Astrocyte of the cerebellum (primary cell): ENCODE measurements around the gene LRSAM1.

Experiments used
- DNase-seq: peaks from one replicate; pipeline ENCODE4 v3.0.0-alpha.2; 2011; ENCODE audit warnings: low read depth
- H3K4me3 ChIP-seq: 2 replicates; pipeline ENCODE4 v1.5.1; 2011; ENCODE audit warnings: mild to moderate bottlenecking, low read depth, low read length, moderate library complexity
- in situ Hi-C: cut with HindIII; loops from 2 replicates; pipeline ENCODE4 v1.10.0; 2017; ENCODE audit warnings: low sequenced_read_pairs
- TF ChIP-seq, protein P1 (sequence below): IDR thresholded peaks from 2 replicates; pipeline ENCODE4 v1.5.1; 2012; ENCODE audit warnings: low read length, low read depth, moderate library complexity, mild to moderate bottlenecking; ENCODE audit errors: missing control alignments

LRSAM1 gene

GRCh38 chr9:127507751-127508648 lies 56.7 kb downstream of the LRSAM1 start:
- no peak overlapping the region for H3K4me3 ChIP-seq
- no peak for DNase-seq
- TF ChIP-seq, protein P1, sequence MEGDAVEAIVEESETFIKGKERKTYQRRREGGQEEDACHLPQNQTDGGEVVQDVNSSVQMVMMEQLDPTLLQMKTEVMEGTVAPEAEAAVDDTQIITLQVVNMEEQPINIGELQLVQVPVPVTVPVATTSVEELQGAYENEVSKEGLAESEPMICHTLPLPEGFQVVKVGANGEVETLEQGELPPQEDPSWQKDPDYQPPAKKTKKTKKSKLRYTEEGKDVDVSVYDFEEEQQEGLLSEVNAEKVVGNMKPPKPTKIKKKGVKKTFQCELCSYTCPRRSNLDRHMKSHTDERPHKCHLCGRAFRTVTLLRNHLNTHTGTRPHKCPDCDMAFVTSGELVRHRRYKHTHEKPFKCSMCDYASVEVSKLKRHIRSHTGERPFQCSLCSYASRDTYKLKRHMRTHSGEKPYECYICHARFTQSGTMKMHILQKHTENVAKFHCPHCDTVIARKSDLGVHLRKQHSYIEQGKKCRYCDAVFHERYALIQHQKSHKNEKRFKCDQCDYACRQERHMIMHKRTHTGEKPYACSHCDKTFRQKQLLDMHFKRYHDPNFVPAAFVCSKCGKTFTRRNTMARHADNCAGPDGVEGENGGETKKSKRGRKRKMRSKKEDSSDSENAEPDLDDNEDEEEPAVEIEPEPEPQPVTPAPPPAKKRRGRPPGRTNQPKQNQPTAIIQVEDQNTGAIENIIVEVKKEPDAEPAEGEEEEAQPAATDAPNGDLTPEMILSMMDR: no peak
- in situ Hi-C loops: no loop called here

GRCh38 chr9:127508901-127509260 lies 57.6 kb downstream of the LRSAM1 start:
- no peak for DNase-seq
- in situ Hi-C loops: no loop called here
- TF ChIP-seq, protein P1: no peak
- no peak overlapping the region for H3K4me3 ChIP-seq

- in situ Hi-C loops: no loop called here
- no peak for DNase-seq
- TF ChIP-seq, protein P1: no peak
Measured at GRCh38 chr9:127509261-127509954, 58.1 kb downstream of the LRSAM1 start.

DNA sequence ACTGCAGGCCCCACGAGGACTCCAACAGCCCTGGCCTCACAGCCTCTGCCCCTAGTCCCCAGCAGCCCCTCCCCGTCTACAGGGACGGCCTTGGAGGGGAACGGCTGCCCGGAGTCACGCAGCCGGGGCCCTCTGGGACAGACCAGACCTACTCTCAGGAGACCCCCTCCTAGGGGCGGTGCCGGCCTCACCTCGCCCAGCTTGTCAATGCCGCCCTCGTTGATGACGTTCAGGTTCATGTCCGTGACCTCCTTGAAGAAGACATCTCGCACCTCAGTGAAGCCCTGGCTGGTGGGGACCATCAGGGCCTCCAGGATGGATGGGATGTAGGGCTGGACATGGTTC lies 58.6 kb downstream of the LRSAM1 start:
- in situ Hi-C loops: no loop called here
- no peak for DNase-seq
- no peak overlapping the region for H3K4me3 ChIP-seq
- TF ChIP-seq, protein P1: no peak

More at GRCh38 chr9:127509261-127509954, 58.1 kb downstream of the LRSAM1 start:
- no peak overlapping the region for H3K4me3 ChIP-seq

- TF ChIP-seq, protein P1: no peak
- in situ Hi-C loops: no loop called here
- DNase-seq: no peak
- H3K4me3 ChIP-seq: no peak overlapping the region
Measured at GRCh38 chr9:127514468-127514867, 63.2 kb downstream of the LRSAM1 start.

DNA sequence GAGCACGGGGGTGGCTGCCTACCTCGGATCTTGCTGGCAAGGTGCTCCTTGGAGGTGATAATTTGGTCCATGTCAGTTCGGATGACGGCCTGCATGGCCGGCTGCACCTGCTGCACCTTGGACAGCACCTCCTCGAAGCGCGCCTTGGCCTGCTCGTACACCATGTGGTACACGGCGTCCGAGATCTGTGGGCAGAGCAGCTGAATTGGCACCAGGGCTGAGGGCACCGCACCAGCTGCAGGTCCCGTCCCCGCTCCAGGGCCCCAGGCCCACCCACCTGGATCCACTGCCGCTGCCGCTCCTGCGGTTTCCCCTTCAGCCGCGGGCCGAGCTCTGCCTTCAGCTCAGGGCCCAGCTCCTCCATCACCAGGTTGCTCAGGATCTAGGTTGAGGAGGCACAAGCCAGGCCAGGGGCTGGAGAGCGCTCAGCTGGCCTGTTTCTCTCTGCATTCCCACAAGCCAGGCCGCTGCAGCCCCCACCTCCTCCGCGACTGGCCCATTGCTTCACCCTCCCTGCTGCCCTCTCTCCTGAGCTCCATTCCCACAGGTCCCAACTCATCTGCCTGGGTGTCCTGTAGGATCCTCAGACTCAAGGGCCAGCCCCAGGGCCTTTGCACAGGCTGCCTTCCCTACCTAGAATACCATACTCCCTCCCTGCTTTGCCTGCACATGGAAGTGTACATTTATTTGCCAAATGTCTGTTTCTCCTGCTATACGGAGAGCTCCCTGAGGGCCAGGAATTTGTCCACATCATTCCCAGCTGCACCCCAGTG lies 65.7 kb downstream of the LRSAM1 start:
- no peak for DNase-seq
- in situ Hi-C loops: no loop called here
- no peak overlapping the region for H3K4me3 ChIP-seq
- TF ChIP-seq, protein P1: no peak
